ENCODE measurements around the gene SMPD2. TPM values are rescaled to one million over a fixed set of nuclear protein-coding genes. Genes with fewer than 3 reads are reported as not detected.

The SMPD2 gene
- total and polyA plus RNA-seq, 2 donors (not counting 3 experiments of a cell fraction or from before 2014, with no cell fraction given) = 6.9 to 10.0 TPM

- H3K9me3 ChIP-seq (replicated peaks; ENCODE audit: control insufficient read depth, insufficient read depth, low read length) = no peaks in the 10 kb centered on the region
- H3K4me3 ChIP-seq (replicated peaks in 1 of 3; ENCODE audit: insufficient read depth in 1 of 3, low read depth in 1 of 3, low read length in 3 of 3) = no peak overlapping the region
- H2AFZ ChIP-seq (ENCODE audit: low read depth, low read length) = no peak overlapping the region
- intact Hi-C loops (cut with micrococcal nuclease) (no loop called here), dilution Hi-C loops (cut with MboI; ENCODE audit: extremely low pct_ligation_motif_present, low sequenced_read_pairs) (no loop called here)
- no TSS peak for BruUV-seq (replicated peaks)
- H3K36me3 ChIP-seq (ENCODE audit: control insufficient read depth in 2 of 2, extremely low read depth in 1 of 2, insufficient read depth in 2 of 2, low read length in 2 of 2) = peaks cover 14 to 20% of the 10 kb centered on the region in 2 experiments
- FAIRE-seq (no peak), DNase-seq (ENCODE audit: low read depth, low spot score) (no peak)
- no peaks in the 10 kb centered on the region for H4K20me1 ChIP-seq (replicated peaks; ENCODE audit: control insufficient read depth, extremely low read depth, insufficient read depth, low read length)
- peaks cover 8% of the 10 kb centered on the region for H3K79me2 ChIP-seq (ENCODE audit: control insufficient read depth, insufficient read depth, low read length)
- no peak overlapping the region for H3K4me2 ChIP-seq (ENCODE audit: insufficient read depth, low read length)
- no peak for TF ChIP-seq JUN (IDR thresholded peaks at IDR 0.05; ENCODE audit: borderline replicate concordance, insufficient read depth, insufficient read length, low read depth)
- no peak for TF ChIP-seq CTCF (IDR thresholded peaks at IDR 0.05; ENCODE audit: extremely low read depth in 1 of 2, insufficient read depth in 1 of 2, low read depth in 1 of 2, low read length in 2 of 2)
- no peak for TF ChIP-seq POLR2A (IDR thresholded peaks at IDR 0.05; ENCODE audit: low read depth, low read length)
- no peak for TF ChIP-seq MYC (IDR thresholded peaks at IDR 0.05; ENCODE audit: low read depth, low read length)
- no peak for TF ChIP-seq FOS (IDR thresholded peaks at IDR 0.05; ENCODE audit: borderline replicate concordance, insufficient read depth, low read length)
- TF ChIP-seq GATA2 (IDR thresholded peaks at IDR 0.05; ENCODE audit: insufficient read depth, insufficient read length, low read depth, low read length) = no peak
- H3K27me3 ChIP-seq (ENCODE audit: control insufficient read depth in 2 of 2, insufficient read depth in 2 of 2, low read length in 2 of 2) = no peaks in the 10 kb centered on the region
- ChIA-PET CTCF (no interaction called here), POLR2A (no interaction called here)
- no peak overlapping the region for H3K9ac ChIP-seq (replicated peaks; ENCODE audit: extremely low read depth, insufficient read depth, low read length)
- H3K4me1 ChIP-seq (ENCODE audit: control insufficient read depth, extremely low read depth, insufficient read depth, low read length) = no peaks in the 10 kb centered on the region
- H3K27ac ChIP-seq (ENCODE audit: insufficient read depth, low read depth, low read length) = no peak overlapping the region
- no peaks in the 10 kb centered on the region for H3K9me1 ChIP-seq (replicated peaks; ENCODE audit: control insufficient read depth, extremely low read depth, insufficient read depth, low read length)
These were observed 31.8 kb downstream of the SMPD2 start for GRCh38 chr6:109472132-109472995.

All from endothelial cell of umbilical vein (primary cell).